GM12878 (cell line): ENCODE data around the gene DAB2IP. TPM values are rescaled to one million over a fixed set of nuclear protein-coding genes. Genes with fewer than 3 reads are reported as not detected.

Experiments used
- ATAC-seq: fragments of 200-7000 bp; cut with Tn5 transposase; 3 replicates; pipeline ENCODE4 v1.9.1; 2020; ENCODE audit warnings: mild to moderate bottlenecking, moderate library complexity
- BruUV-seq: library from RNA; stranded (reverse); fragments of 400-500 nt; replicated peaks from 2 replicates; lab custom pipeline; 2021; lab: Mats Ljungman, UMichigan
- CTCF ChIA-PET: fragments of 300-600 bp; sonication (Branson Sonifier 250); formaldehyde crosslinking; extraction: SDS; loops from one replicate; lab custom pipeline; 2021; ENCODE audit warnings: inconsistent platforms; lab: Yijun Ruan, JAX
- POLR2A ChIA-PET: fragments of 350-600 bp; formaldehyde crosslinking; extraction: SDS; loops from one replicate; lab custom pipeline; 2021; ENCODE audit warnings: inconsistent platforms; lab: Charles Lee
- RAD21 ChIA-PET: fragments of 300-600 bp; sonication (Branson Sonifier 250); formaldehyde crosslinking; loops from one replicate; lab custom pipeline; 2023; ENCODE audit warnings: antibody characterized with exemption; ENCODE audit not compliant: unreplicated experiment; lab: Charles Lee
- SMC1A ChIA-PET: fragments of 300-600 bp; sonication (Branson Sonifier 250); formaldehyde crosslinking; loops from one replicate; lab custom pipeline; 2023; ENCODE audit not compliant: unreplicated experiment, uncharacterized antibody; lab: Charles Lee
- DNase-seq: peaks from one replicate; pipeline ENCODE4 v3.0.0-alpha.2; 2011; ENCODE audit warnings: low read depth, low spot score
- FAIRE-seq: peaks from 3 replicates; lab custom pipeline; 2011; peaks lifted over from hg19 to GRCh38; lab: Jason Lieb, UNC
- H2AFZ ChIP-seq: 2 replicates; pipeline ENCODE4 v1.6.0; 2011; ENCODE audit warnings: low read depth, low read length, control low read depth; ENCODE audit not compliant: control insufficient read depth
- H3K27ac ChIP-seq: 2 replicates; pipeline ENCODE4 v1.5.1; 2011; ENCODE audit warnings: control low read depth; ENCODE audit not compliant: control insufficient read depth, insufficient read depth
- H3K27me3 ChIP-seq, 2 experiments: replicated peaks in 1 of 2; 2 replicates each; pipeline versions ENCODE4 v1.6.0 to v1.6.1; 2011; ENCODE audit warnings: low read length in 1 of 2; ENCODE audit not compliant: control insufficient read depth in 2 of 2, insufficient read depth in 2 of 2
- H3K36me3 ChIP-seq, 2 experiments: 2 replicates each; pipeline ENCODE4 v1.5.1; 2011; ENCODE audit warnings: low read length in 1 of 2; ENCODE audit not compliant: control insufficient read depth in 2 of 2, insufficient read depth in 2 of 2
- H3K4me1 ChIP-seq: 2 replicates; pipeline ENCODE4 v1.6.1; 2011; ENCODE audit warnings: mild to moderate bottlenecking, low read length, moderate library complexity, mixed read lengths; ENCODE audit not compliant: control insufficient read depth, insufficient read depth
- H3K4me2 ChIP-seq: 2 replicates; pipeline ENCODE4 v1.6.0; 2011; ENCODE audit warnings: control low read depth; ENCODE audit not compliant: control insufficient read depth, insufficient read depth
- H3K4me3 ChIP-seq: fragments of 200-600 bp; sonication (generic); 2 replicates; pipeline ENCODE4 v1.5.1; 2016
- H3K79me2 ChIP-seq: 2 replicates; pipeline ENCODE4 v1.6.0; 2011; ENCODE audit warnings: low read length; ENCODE audit not compliant: control insufficient read depth, insufficient read depth
- H3K9ac ChIP-seq: 2 replicates; pipeline ENCODE4 v1.8.0; 2011; ENCODE audit warnings: low read length, control low read depth, mixed read lengths; ENCODE audit not compliant: control insufficient read depth, insufficient read depth
- H3K9me3 ChIP-seq: replicated peaks from 3 replicates; pipeline ENCODE4 v1.5.1; 2011; ENCODE audit warnings: mild to moderate bottlenecking, low read length; ENCODE audit not compliant: control insufficient read depth, insufficient read depth
- H4K20me1 ChIP-seq: 2 replicates; pipeline ENCODE4 v1.6.0; 2011; ENCODE audit not compliant: control insufficient read depth, insufficient read depth
- CBX3 ChIP-seq: fragments of 200-600 bp; sonication (generic); IDR thresholded peaks from 2 replicates; pipeline ENCODE4 v1.6.1; 2016; ENCODE audit warnings: low read depth, borderline replicate concordance
- CHD4 ChIP-seq: fragments of 200-600 bp; sonication (generic); IDR thresholded peaks from 2 replicates; pipeline ENCODE4 v1.6.1; 2016; ENCODE audit warnings: mild to moderate bottlenecking
- ESRRA ChIP-seq: IDR thresholded peaks from 2 replicates; pipeline ENCODE4 v1.6.1; 2012; ENCODE audit warnings: mild to moderate bottlenecking, low read length, improper control_type of control experiment
- GABPA ChIP-seq: IDR thresholded peaks from 2 replicates; pipeline ENCODE4 v1.6.1; 2014; ENCODE audit warnings: antibody characterized with exemption, low read depth, mild to moderate bottlenecking, inconsistent platforms
- HSF1 ChIP-seq: fragments of 150-350 bp; IDR thresholded peaks from 2 replicates; pipeline ENCODE4 v1.6.1; 2014; ENCODE audit warnings: mild to moderate bottlenecking, low read depth, low read length
- IRF4 ChIP-seq: IDR thresholded peaks from 2 replicates; pipeline ENCODE4 v1.6.1; 2011; ENCODE audit warnings: low read depth, low read length
- MTA2 ChIP-seq: fragments of 450-650 bp; IDR thresholded peaks from 2 replicates; pipeline ENCODE4 v1.6.1; 2016; ENCODE audit warnings: low read depth, mild to moderate bottlenecking, moderate library complexity
- NBN ChIP-seq: fragments of 450-650 bp; IDR thresholded peaks from 2 replicates; pipeline ENCODE4 v1.6.1; 2016
- NKRF ChIP-seq: fragments of 450-650 bp; conservative IDR thresholded peaks from 2 replicates; pipeline ENCODE4 v1.6.1; 2017; ENCODE audit warnings: mild to moderate bottlenecking, moderate library complexity
- RB1 ChIP-seq: fragments of 450-650 bp; formaldehyde crosslinking; IDR thresholded peaks from 2 replicates; pipeline ENCODE4 v1.6.1; 2017; ENCODE audit warnings: mild to moderate bottlenecking, borderline replicate concordance
- RFX5 ChIP-seq: IDR thresholded peaks from 2 replicates; pipeline ENCODE4 v1.6.1; 2011; ENCODE audit warnings: low read depth, low read length, improper control_type of control experiment
- SKIL ChIP-seq: fragments of 450-650 bp; IDR thresholded peaks from 2 replicates; pipeline ENCODE4 v1.6.1; 2017; ENCODE audit warnings: mild to moderate bottlenecking, low read depth, inconsistent platforms; ENCODE audit not compliant: poor library complexity, severe bottlenecking
- SUZ12 ChIP-seq: fragments of 200-600 bp; sonication (generic); IDR thresholded peaks from one replicate; pipeline ENCODE4 v1.6.1; 2018; ENCODE audit warnings: antibody characterized with exemption, mild to moderate bottlenecking; ENCODE audit not compliant: unreplicated experiment
- TCF3 ChIP-seq: IDR thresholded peaks from 2 replicates; pipeline ENCODE4 v1.6.1; 2012; ENCODE audit warnings: low read depth, mild to moderate bottlenecking, low read length, borderline replicate concordance; ENCODE audit not compliant: insufficient read depth
- ZBTB11 ChIP-seq: fragments of 450-650 bp; formaldehyde crosslinking; IDR thresholded peaks from 2 replicates; pipeline ENCODE4 v1.5.0; 2022; ENCODE audit warnings: mild to moderate bottlenecking, missing genetic modification characterization
- WGBS: methylation state at CpG from one replicate; pipeline ENCODE4 v1.1.6; 2016; ENCODE audit warnings: low lambda C conversion rate; ENCODE audit not compliant: insufficient replicate concordance, insufficient coverage; ENCODE audit errors: missing lambda C conversion rate; 5-methylcytosine and 5-hydroxymethylcytosine counted together
- in situ Hi-C: fragments of 300-500 bp; cut with MboI; formaldehyde crosslinking; loops from 9 replicates; pipeline ENCODE4 v1.14.3; 2018; ENCODE audit warnings: mixed read lengths
- intact Hi-C: fragments of 100-400 bp; cut with micrococcal nuclease; formaldehyde crosslinking; loops from one replicate; pipeline ENCODE4 v1.14.2; 2022; ENCODE audit not compliant: unreplicated experiment
- polyA plus RNA-seq, 11 experiments: library from polyadenylated mRNA; depleted of rRNA in 4 of 11; unstranded in 6 of 11; stranded (reverse) in 5 of 11; fragments of >200 nt; fragmentation: Nextera tagmentation in 4 of 11; fragmentation: Illumina TruSeq in 1 of 11; extraction: Ambion mirVana in 4 of 11; extraction: Trizol in 1 of 11; gene quantifications; 1 replicate in 1 of 11; 2 replicates in 10 of 11; pipeline versions ENCODE4 v1.2.1 to v1.2.3, GENCODE V29; 2011 to 2016; ENCODE audit warnings: inconsistent platforms in 2 of 11, missing spikeins in 2 of 11, low read depth in 1 of 11
- total RNA-seq, 4 experiments: library from RNA; depleted of rRNA in 3 of 4; stranded (reverse); fragments of >200 nt in 3 of 4; fragmentation: Illumina TruSeq in 1 of 4; extraction: Trizol in 1 of 4; gene quantifications; 2 replicates each; pipeline versions ENCODE4 v1.2.1 to v1.2.3, GENCODE V29; 2013 to 2021

The DAB2IP gene
- total and polyA plus RNA-seq, 10 of the 15 experiments (the other 5 are each of a cell fraction or from before 2014, with no cell fraction given) = 0.03 to 0.38 (median 0.14) TPM; not detected in 6

- ATAC-seq = no peak
- intact Hi-C loops (no loop called here), in situ Hi-C loops (no loop called here)
- no peak for FAIRE-seq
- ChIA-PET RAD21 (no interaction called here), SMC1A (no interaction called here), CTCF (interaction anchor here (1.3 kb wide), 1 partner anchor 44 kb away, joined by 4 read pairs; no protein-coding TSS in a partner anchor), POLR2A (no interaction called here)
- no peak overlapping the region for H2AFZ ChIP-seq
- H3K79me2 ChIP-seq = no peaks in the 10 kb centered on the region
- BruUV-seq = no TSS peak
- H3K9me3 ChIP-seq = no peaks in the 10 kb centered on the region
- no peak overlapping the region for H3K4me2 ChIP-seq
- H3K9ac ChIP-seq = no peak overlapping the region
- no peak overlapping the region for H3K4me3 ChIP-seq
- DNase-seq = no peak
- H3K4me1 ChIP-seq = no peaks in the 10 kb centered on the region; the same call in 1 of the 2 replicates
- no peaks in the 10 kb centered on the region for H3K36me3 ChIP-seq
- WGBS = 26% methylated on average over 5 of the region's 5 CpGs
- H4K20me1 ChIP-seq = no peaks in the 10 kb centered on the region; the same call in 1 of the 2 replicates
- no peak overlapping the region for H3K27ac ChIP-seq
- H3K27me3 ChIP-seq = peaks cover 7 to 9% of the 10 kb centered on the region in 2 experiments; a peak in 3 of 4 replicates
- TF ChIP-seq GABPA = no peak
- no peak for TF ChIP-seq TCF3
- no peak for TF ChIP-seq CHD4
- TF ChIP-seq NBN = no peak
- TF ChIP-seq ZBTB11 (CRISPR knock-in tag) = no peak
- no peak for TF ChIP-seq SKIL
- TF ChIP-seq RB1 = no peak
- TF ChIP-seq MTA2 = no peak
- no peak for TF ChIP-seq IRF4
- TF ChIP-seq RFX5 = no peak
- no peak for TF ChIP-seq HSF1
- no peak for TF ChIP-seq CBX3
- no peak for TF ChIP-seq ESRRA
- no peak for TF ChIP-seq NKRF
- no peak for TF ChIP-seq SUZ12
Measured at GRCh38 chr9:121732389-121732788, 81.0 kb downstream of the DAB2IP start.
